K562 (cell line): ENCODE results near the gene TEX30. TPM values are rescaled to one million over a fixed set of nuclear protein-coding genes. Genes with fewer than 3 reads are reported as not detected.

ENCODE experiments used
- NFIX ChIP-seq: fragments of 250-450 bp; sonication (Bioruptor Pico); IDR thresholded peaks from 2 replicates; pipeline ENCODE4 v1.4.0; 2020; ENCODE audit warnings: low read depth, mild to moderate bottlenecking, moderate library complexity
- RBM22 ChIP-seq: fragments of 200-400 bp; formaldehyde crosslinking; IDR thresholded peaks from 2 replicates; pipeline ENCODE4 v1.6.1; 2018; ENCODE audit warnings: low read length, low read depth; ENCODE audit not compliant: poor library complexity, severe bottlenecking
- TRIM24 ChIP-seq, 2 experiments: fragments of 450-650 bp; IDR thresholded peaks; 2 replicates each; pipeline ENCODE4 v1.6.1; 2016
- polyA plus RNA-seq, 8 experiments: library from polyadenylated mRNA; depleted of rRNA in 4 of 8; stranded (reverse) in 5 of 8; unstranded in 3 of 8; fragments of >200 nt; fragmentation: Nextera tagmentation in 2 of 8; fragmentation: Illumina TruSeq in 1 of 8; extraction: Ambion mirVana in 2 of 8; extraction: Trizol in 1 of 8; gene quantifications; 2 replicates each; pipeline versions ENCODE4 v1.2.1 to v1.2.3, GENCODE V29; 2011 to 2014; ENCODE audit warnings: inconsistent platforms in 1 of 8, missing spikeins in 1 of 8
- total RNA-seq, 7 experiments: library from RNA; depleted of rRNA in 6 of 7; stranded (reverse); fragments of >200 nt in 6 of 7; fragmentation: Illumina TruSeq in 2 of 7; extraction: Trizol in 2 of 7; gene quantifications; 2 replicates each; pipeline versions ENCODE4 v1.2.1 to v1.2.3, GENCODE V29; 2011 to 2021; ENCODE audit warnings: low replicate concordance in 1 of 7
- TF ChIP-seq, protein P1 (sequence below): fragments of 450-650 bp; IDR thresholded peaks from 2 replicates; pipeline ENCODE4 v1.6.1; 2017; ENCODE audit warnings: antibody characterized with exemption, mild to moderate bottlenecking
- TF ChIP-seq, protein P2 (sequence below), 2 experiments: fragments of 450-650 bp; formaldehyde crosslinking in 1 of 2; IDR thresholded peaks; 2 replicates each; pipeline versions ENCODE4 v1.4.0 to v1.6.1; 2014 to 2020; ENCODE audit warnings: mild to moderate bottlenecking in 2 of 2, borderline replicate concordance in 1 of 2, low read depth in 1 of 2

The TEX30 gene
- total and polyA plus RNA-seq, 9 of the 15 experiments (the other 6 are each of a cell fraction or from before 2014, with no cell fraction given): 24.1 to 143 (median 37.3) TPM

DNA sequence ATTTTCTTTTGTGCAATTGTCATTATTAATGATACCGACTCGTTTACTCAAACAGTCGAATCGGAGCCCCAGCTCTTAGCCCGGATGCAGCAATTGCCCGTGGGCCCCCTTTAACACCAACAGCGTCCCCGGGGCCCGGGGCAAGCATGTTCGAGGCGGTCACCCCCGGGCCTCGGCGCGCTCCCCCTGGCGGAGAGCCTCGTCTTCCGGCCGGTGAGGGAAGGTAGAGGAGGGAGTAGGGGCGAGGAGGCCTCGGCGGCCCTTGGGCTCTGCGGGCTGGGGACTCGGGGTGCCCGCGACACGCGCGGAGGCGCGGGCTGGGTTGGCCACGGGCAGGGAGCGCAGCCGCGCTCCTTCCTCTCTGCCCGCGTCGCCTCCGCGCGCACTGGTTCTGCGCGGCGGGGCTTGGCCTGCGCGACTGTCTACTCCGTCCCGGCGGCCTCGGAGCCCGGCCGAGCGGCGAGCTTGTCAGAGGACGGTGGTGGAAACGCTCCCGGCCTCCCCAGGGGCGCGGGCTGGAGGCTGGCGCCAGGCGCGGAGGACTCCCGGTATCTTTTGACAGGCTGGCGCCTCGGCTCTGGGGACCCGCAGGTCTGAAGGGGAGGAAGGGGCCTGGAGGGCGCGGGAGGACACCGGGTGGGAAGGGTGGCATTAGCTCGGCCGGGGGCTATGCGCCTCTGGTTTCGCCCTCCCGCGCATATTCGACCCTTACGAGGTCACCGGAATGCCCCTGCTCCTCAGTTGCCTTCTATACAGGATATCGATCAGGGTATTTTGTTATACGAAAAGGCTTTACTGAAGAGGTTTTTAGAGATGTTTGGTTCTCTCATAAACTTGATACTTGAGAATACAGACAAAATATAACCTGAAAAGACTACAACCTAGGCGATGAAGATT, 26.8 kb upstream of the TEX30 start (continued):
- TF ChIP-seq, protein P1, sequence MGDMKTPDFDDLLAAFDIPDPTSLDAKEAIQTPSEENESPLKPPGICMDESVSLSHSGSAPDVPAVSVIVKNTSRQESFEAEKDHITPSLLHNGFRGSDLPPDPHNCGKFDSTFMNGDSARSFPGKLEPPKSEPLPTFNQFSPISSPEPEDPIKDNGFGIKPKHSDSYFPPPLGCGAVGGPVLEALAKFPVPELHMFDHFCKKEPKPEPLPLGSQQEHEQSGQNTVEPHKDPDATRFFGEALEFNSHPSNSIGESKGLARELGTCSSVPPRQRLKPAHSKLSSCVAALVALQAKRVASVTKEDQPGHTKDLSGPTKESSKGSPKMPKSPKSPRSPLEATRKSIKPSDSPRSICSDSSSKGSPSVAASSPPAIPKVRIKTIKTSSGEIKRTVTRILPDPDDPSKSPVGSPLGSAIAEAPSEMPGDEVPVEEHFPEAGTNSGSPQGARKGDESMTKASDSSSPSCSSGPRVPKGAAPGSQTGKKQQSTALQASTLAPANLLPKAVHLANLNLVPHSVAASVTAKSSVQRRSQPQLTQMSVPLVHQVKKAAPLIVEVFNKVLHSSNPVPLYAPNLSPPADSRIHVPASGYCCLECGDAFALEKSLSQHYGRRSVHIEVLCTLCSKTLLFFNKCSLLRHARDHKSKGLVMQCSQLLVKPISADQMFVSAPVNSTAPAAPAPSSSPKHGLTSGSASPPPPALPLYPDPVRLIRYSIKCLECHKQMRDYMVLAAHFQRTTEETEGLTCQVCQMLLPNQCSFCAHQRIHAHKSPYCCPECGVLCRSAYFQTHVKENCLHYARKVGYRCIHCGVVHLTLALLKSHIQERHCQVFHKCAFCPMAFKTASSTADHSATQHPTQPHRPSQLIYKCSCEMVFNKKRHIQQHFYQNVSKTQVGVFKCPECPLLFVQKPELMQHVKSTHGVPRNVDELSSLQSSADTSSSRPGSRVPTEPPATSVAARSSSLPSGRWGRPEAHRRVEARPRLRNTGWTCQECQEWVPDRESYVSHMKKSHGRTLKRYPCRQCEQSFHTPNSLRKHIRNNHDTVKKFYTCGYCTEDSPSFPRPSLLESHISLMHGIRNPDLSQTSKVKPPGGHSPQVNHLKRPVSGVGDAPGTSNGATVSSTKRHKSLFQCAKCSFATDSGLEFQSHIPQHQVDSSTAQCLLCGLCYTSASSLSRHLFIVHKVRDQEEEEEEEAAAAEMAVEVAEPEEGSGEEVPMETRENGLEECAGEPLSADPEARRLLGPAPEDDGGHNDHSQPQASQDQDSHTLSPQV: 0 out of 2 replicates have a peak, but pooled peaks have one; percentile 15
- TF ChIP-seq TRIM24 (IDR thresholded peaks at IDR 0.05) (no peak), NFIX (no peak), RBM22 (peak; percentile 62)
- TF ChIP-seq, protein P2, sequence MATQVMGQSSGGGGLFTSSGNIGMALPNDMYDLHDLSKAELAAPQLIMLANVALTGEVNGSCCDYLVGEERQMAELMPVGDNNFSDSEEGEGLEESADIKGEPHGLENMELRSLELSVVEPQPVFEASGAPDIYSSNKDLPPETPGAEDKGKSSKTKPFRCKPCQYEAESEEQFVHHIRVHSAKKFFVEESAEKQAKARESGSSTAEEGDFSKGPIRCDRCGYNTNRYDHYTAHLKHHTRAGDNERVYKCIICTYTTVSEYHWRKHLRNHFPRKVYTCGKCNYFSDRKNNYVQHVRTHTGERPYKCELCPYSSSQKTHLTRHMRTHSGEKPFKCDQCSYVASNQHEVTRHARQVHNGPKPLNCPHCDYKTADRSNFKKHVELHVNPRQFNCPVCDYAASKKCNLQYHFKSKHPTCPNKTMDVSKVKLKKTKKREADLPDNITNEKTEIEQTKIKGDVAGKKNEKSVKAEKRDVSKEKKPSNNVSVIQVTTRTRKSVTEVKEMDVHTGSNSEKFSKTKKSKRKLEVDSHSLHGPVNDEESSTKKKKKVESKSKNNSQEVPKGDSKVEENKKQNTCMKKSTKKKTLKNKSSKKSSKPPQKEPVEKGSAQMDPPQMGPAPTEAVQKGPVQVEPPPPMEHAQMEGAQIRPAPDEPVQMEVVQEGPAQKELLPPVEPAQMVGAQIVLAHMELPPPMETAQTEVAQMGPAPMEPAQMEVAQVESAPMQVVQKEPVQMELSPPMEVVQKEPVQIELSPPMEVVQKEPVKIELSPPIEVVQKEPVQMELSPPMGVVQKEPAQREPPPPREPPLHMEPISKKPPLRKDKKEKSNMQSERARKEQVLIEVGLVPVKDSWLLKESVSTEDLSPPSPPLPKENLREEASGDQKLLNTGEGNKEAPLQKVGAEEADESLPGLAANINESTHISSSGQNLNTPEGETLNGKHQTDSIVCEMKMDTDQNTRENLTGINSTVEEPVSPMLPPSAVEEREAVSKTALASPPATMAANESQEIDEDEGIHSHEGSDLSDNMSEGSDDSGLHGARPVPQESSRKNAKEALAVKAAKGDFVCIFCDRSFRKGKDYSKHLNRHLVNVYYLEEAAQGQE (IDR thresholded peaks at IDR 0.05; ENCODE audit: borderline replicate concordance): peak; percentile 37; the same call in 1 of the 2 replicates
- TF ChIP-seq, protein P2 (CRISPR knock-in tag; IDR thresholded peaks at IDR 0.05; ENCODE audit: low read depth): no peak
